ENCODE measurements around the gene PTPRG.

The PTPRG gene

DNA sequence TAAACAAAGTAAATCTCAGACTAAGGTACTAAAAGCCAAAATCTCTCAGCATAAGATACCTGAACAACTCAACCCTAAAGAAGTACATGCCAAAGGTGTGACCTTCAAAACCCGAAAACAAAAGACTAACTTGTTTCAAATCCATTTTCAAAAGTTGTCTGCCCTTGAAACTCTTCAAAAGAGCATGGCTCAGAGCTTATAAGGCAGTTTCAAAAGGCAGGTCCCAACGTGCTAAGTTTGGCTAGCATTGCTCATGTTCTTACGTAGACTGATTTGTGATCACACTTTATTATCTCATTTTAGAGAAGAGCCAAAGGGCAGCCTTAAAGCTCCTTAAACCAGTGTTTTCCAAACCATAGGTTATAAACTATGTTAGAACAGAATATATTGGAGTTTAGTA lies 699.8 kb downstream of the PTPRG start:
- peak; percentile 27 for DNase-seq

DNA sequence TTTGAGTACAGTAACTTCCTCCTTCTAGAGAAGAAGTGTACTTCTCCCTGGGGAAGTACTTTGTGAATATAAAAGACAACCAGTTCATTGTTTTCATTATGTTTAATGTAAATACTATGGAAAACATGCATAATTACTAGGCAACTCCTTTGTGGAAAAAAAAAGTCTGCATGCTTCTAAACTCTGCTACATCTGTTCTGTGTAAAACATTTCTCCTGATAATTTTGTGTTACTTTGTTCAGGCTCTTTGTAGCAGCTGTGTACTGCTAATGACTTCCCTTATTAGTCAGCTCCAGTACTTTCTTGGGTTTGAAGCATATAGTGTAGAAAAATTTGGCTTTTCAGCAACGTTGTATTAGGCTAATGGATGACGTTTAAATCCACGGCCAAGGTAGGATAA lies 700.4 kb downstream of the PTPRG start:
- peak; percentile 21 for DNase-seq

DNA sequence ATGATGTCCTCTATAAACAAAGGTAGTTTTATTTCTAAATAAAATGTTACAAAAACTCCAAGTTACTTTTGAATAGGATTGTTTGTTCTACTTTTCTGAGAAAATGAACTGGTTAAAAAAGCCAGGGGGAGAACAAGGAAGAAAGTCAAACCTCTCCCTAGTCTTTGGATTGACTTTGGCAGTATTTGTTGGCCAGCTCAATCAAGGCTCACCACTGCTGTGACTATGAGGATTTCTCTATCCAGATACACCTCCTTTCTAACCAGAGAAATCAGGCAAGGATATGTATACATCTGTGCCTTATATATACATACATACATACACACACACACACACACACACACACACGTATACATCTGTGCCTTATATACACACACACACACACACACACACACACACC lies 704.2 kb downstream of the PTPRG start:
- DNase-seq, result no peak

DNA sequence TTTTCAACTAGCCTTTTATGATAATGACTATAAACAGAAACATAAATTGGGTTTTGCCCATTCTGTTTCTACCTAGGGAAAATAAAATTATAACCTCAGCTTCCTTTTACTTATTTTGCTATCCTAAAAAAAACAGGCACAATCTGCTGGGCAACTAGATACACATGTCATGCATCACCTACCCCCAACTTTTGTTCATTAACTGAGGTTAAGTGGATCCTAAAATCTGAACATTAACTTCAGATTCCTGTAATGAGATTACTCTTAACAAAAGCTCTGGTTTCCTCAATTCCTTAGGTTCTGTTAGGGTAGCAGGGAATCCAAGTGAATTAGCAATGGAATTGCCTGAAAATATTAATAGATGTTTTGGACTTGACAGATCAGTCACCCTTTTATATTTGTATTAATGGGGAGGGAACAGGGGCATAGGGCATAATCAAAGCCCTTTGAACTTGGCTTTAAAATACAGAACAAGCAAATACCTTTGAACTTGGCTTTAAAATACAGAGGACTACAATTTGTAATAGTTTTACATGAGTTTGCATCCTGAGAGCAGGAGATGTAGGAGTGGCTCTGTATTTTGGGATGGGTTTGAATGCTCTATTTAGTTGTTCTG lies 705.4 kb downstream of the PTPRG start:
- no peak for DNase-seq

DNA sequence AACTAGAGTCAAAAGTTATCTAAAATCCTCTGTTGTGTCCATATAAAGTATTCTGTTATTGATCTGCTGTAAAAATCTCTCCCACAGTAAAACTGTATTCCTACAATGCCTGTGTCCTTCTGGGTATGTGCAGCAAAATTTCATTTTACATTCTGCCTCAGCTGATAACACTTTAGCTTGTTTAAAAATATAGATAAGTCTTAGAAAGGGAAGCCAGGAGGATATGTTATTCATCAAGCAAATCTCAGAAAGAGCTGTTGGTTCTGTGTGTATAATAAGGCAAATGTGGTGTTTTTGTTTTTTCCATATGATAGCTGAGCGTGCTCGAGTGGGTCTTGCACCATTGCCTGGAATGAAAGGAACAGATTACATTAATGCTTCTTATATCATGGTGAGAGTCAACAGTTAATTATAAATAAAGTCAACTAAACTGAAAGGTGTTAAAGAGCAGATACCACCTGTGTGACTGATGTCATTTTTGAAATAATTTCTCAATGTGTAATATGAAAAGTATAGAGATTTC lies 715.3 kb downstream of the PTPRG start:
- no peak for DNase-seq

DNA sequence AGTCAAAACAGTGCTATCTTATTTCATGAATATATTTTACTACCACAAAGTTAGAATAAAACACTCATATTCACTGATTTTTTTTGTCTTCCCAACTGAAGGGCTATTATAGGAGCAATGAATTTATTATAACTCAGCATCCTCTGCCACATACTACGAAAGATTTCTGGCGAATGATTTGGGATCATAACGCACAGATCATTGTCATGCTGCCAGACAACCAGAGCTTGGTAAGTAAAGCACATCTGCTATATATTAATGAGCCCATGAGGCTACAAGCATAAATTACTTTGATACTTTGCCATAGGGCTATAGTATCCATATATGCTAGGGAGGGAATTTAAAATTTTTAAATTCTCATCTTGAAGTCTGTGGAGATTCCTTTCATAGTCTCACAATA lies 716.1 kb downstream of the PTPRG start:
- peak; percentile 77 for DNase-seq

DNA sequence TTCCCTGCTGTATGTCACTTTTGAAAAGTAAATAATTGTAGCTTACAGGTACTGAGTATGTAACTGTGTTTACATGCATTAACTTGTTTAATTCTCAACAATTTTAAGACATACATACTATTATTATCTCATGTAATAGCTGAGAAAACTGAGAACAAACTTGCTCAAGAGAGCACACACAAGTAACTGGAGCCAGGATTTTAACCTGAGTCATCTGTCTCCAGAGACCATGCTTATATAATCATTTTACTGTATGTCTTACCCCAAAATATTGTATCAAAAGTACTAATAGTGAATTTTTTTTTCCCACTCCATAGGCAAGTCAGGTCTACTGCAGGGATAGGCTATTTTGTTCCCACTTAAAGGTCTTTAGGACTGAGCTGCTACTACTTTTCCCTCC lies 716.6 kb downstream of the PTPRG start:
- DNase-seq, result no peak

DNA sequence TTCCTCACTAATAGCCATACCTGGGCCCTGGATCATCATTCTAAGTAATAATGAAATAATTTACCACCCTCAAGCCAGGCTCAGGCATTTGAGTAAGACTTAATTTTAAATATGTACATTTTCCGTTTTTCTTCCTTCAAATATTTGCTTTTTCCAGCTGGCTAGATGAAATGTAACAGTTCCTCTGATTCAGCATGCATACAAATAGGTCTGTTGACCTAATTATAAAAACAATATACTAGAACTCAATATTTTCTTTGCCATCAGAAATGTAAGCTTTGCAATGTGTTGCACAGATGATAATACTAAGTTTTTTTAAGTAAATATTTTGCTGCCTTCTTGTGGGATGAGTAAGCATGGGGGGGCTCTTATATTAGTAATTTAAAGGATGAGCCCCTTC lies 720.4 kb downstream of the PTPRG start:
- DNase-seq, result no peak

DNA sequence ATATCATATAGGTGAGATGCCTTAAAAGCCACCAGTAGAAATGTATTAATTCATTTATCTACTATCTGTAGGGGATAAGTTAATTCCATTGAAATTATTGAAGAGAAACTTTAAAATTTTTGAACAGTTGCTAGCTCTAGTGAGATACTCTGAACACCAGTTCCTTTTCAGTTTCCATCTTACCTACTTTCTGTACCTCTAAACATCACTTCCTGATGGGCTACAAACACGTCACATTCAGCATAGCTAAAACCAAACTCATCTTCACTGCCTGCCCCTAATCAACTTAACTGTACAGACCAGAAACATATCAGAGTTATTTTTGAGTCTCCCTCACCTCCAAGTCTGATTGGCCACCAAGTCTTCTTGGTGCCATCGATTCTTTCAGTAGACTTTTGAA lies 723.1 kb downstream of the PTPRG start:
- DNase-seq, result no peak

DNA sequence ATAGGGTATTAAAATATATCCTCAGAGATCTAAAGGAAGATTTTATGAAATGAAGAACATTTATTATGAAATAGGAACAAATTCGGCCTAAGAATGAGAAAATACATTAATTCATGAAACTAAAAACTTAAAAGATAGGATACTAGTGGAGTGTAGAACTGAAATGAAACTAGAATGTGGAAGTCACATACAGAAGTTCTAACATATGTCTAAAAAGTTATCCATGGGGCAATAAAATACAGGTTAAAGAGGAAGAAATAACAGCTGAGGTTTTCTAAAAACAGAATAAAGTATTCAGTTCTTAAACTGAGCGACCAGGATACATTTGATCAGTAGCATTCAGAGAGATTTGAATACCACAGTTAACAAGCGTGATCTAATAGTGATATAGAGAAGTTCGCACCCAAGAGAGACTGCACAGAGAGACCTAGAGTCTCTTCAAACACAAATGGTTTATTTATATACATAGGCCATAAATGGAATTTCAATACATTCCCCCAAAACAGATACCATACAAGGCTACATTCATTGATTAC lies 726.1 kb downstream of the PTPRG start:
- no peak for DNase-seq

DNA sequence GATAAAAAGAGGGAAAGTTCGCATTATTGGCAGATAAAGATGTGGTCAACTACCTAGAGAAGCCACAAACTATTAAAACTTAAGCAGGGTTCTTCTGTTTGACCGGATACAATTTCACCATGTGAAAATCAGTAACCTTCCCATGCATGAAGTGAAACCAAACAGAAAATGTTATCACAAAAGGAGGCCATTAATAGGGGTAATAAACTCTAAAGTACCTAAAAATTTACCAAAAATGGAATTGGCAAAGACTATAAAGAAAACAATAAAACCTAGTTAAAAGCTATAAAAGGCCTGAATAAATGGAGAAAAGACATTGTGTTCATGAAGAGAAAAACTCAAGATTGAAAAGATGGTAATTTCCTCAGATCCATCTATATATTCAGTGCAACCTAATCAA lies 728.6 kb downstream of the PTPRG start:
- DNase-seq, result no peak

DNA sequence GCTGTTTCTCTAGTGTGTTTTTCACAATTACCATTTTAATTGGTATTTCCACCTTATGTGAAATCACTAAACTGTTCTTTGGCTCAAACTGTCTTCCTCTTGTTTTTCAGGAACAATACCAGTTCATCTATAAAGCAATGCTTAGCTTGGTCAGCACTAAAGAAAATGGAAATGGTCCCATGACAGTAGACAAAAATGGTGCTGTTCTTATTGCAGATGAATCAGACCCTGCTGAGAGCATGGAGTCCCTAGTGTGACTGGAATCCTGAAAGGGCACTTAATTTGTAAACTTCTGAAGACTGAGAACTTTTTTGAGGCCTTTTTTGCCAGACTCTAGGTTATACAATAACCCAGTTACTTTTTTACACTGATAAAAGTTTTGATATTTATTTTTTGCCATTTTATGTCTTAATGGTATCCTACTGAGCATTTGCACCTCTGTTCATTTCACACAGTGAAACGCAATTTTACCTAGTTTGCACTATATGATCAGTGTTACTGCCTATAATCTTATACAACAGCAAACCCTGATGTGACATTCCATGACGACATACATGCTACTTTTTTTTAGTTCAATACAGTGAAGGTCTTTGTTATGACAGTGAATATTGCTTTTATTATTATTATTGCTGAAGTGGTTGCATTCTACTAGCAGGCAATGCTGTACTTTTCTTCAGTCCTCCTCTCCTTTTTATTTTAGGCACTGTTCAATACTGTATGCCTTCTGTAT lies 731.8 kb downstream of the PTPRG start:
- no peak for DNase-seq

DNA sequence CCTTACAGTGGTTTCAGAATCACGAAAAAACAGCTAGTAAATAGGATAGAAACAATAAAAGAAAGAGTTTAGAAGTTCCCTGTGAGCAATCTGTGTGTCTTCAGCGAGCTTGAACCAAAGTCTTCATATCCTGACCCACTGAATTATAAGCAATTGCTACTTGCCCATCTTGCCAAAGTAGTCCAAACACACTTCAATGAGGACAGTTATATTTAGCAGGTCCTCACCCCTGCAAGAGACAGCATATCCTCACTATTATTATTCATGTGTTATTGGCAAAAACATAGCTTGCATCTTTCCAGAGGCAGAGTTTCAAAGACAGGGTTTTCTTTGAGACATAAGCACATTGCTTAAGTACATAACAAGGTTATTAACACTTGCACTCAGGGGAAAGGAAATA lies 734.2 kb downstream of the PTPRG start:
- peak; percentile 48 for DNase-seq

DNA sequence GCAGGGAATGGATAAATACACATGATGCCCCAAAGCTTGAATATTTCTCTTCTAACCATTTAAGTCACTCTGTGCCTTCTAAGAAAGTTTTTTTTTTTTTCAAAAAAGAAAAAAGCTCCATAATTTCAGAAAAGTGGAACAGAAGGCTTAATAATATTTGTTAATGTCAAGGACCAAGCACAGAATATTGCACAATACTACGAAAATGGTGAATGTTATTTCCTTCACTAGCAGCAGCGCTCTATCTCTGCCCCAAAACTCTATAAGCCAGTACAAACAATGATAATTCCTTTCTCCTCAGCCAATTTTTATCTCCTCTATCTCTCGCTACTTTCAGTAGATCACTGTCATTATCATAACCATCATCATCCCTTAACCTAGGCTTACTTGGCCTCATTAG lies 739.2 kb downstream of the PTPRG start:
- DNase-seq, result no peak

DNA sequence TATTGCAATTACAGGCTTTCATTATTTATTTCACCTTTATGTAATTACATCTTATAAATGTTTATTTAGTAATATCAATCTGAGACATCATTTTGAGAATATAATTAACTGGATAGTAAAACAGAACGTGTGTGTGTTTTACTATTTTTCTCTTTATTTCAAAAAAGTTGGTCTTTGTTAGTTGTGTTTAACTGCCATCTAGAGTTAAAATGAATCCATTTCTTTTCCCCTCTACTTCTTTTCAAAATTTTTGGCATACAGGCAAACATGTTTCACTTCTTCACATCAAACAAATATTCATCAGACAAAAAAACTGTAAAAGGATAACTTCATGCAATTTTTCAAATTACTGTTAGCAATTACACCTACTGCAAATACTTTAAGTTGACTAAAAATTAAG lies 750.8 kb downstream of the PTPRG start:
- peak; percentile 4 for DNase-seq

DNA sequence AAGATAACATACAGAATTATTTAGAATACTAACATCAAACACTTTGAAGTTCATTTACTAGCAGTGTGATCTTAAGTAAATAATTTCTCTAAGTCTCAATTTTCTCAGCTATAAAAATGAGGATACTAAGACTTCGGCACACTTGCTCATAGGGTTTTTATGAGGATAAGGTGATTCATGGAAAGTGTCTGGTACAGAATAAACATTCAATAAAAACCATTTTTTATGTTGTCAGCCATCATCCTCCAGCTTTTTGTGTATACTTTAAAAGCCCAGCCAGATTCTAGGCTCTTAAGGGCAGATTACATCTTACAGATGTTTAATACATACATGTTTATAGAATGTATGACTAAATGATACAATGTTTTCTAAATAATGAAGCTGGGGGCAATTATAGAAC lies 755.2 kb downstream of the PTPRG start:
- DNase-seq, result no peak

DNA sequence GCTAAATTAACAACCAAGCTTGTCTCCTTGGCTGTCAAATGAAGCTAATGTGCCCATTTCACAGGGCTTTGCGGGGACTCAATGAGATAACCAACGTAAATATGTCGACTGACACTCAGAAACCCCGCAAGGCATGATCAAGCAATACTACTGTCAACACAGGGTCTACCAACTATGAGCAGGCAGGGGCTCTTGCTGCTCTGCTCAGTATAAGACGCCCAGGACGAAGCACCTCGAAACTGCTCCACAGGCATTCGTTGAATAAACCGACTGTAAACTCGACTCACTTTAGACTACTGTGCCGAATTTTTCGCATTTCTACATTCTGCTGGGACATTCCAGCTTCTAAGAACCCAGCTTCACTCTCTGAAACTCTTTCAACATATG lies 757.0 kb downstream of the PTPRG start:
- no peak for DNase-seq

DNA sequence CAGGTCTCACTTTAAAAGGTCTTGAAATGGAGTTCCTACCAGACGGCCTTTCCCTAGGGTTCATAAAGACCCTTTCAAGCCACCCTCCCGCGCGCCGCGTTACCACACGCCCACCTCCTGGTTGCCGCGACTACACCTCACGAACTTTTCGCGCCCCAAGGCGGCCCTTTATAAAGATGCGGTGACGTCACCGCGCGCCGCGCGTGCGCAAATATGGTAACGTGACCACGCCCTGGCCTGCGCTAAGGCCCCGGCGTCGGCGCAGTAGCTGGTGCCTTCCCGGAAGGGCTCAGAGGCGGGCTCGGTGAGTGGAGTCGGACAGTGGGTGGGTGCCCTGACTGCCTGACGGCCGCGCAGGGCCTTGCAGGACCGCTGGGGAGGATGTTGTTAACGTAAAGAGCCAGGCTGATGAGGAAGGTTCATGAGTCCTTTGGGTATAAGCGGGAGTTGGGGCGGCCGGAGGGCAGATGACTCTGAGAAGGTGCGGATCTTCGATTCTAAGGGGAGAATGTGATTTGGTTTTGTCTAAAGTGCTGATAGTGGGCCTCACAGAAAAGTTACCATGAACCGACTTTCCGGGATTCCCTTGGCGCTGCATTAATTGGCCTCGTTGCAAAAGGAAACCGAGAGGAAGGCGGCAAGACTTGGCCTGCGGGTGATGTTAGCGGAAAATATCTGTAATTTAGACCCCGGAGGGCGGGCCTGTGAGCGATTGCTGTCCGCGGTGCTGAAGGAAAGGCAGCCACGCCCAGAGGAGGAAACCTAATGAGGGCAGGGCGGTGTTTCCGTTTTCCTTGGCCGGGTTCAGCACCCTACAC lies 757.6 kb downstream of the PTPRG start:
- peak; percentile 84 for DNase-seq

DNA sequence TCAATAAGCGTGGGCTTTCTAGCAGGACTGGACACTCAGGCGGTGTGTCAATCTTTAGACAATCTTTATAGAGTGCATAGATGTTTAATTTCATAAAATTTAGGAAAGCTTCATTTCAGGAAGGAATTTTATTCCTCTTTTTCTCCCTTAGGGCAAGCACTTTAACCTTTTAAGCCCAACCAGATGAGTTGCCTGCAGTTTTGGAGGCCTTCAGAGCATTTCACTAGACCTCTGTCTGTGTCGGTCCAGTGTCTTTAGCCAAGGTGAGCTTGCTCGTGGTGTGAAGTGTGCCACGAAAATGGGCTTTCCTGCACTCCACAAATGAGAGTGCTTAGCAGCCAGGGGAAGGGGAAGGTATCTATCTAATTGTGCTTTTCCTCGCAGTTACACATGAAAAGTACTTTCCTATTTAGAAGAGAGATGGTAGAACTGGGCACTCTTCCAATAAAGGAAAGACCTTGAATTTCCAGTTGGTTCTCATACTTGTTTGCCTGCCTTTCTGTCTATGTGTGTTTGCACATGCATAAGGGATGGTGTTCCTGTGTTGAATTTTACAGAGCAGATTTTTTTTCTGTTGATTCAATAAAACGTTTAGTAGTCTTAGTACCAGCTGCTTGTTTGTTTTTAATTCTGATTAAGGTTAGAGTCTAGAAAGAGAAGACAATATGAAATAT lies 758.3 kb downstream of the PTPRG start:
- DNase-seq, result no peak

DNA sequence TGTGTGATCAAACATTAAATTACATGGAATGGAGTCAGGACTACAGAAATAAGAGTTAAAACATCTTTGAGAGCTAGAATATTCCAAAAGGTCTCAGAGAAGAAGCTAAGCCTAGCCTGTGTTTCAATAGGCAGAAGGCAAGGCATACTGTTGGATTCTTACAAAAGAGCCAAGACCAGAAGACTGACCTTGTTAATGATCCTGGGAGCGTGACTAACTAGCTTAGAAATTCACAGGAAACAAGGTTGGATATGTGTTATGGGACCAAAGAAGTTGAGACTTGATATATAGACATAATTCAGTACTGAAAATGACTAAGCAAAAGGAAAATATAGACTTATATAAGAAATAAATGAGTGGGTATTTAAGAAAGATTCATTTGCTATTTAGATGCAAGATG lies 761.9 kb downstream of the PTPRG start:
- DNase-seq, result no peak

DNA sequence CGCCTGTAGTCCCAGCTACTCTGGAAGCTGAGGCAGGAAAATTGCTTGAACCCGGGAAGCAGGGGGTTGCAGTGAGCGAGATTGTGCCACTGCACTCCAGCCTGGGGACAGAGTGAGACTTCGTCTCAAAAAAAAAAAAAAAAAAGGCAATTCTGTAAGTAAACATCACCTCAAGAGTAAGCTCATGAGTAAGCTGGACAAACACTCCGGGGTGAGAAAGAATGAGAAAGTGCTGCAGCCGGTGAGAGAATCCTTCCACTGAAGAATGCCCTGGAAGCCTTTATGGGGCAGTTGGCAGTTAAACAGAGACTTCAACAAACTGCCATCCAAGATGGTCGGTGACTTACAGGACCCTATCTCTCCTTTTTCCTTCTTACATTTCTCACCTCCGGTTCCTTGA lies 764.5 kb downstream of the PTPRG start:
- DNase-seq, result no peak

DNA sequence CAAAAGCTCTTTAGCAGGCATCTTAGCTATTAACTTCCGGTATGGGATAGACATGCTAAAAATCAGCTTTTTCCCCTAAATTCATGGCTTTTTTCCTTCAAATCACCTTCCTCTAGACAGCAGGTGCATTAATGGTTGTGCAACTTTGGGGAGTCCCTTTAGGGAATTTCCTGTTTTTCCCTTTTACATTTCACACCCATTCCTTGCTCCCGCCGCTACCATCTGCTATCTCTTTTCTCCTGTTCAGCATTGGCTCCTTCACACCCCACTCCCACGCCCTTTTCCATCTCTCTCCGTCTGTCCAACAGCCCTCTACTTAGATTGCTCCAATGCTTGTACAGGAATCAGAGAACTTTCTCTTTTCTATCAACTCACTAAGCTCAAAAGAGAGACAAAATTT lies 768.6 kb downstream of the PTPRG start:
- DNase-seq, result peak; percentile 16

DNA sequence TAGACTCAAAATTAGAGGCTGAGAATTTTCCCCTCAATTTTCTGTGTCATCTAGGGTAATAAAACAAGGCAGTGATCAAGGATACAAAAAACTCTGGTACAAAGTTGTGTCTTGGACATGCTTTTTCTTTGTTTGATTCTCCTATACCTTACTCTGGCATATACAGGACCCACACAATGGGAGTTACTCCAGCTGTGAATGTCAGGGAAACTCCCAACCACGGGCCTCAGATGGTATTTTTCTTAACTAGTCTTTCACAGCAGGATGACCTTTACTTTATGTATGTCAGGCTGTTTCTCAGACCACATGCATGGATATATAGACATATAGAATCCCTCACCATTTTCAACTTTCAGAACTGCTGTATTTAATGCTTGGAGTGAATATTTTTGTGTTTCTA lies 770.6 kb downstream of the PTPRG start:
- DNase-seq, result no peak

Measured in NCI-H446 treated with DMSO at 0.1 percent for 48 hours (cell line).